ENCODE results near the gene RNF145. TPM values are rescaled to one million over a fixed set of nuclear protein-coding genes. Genes with fewer than 3 reads are reported as not detected.

Gene RNF145
- total RNA-seq, 1 donor from 2014 or later, result 220 TPM

DNA sequence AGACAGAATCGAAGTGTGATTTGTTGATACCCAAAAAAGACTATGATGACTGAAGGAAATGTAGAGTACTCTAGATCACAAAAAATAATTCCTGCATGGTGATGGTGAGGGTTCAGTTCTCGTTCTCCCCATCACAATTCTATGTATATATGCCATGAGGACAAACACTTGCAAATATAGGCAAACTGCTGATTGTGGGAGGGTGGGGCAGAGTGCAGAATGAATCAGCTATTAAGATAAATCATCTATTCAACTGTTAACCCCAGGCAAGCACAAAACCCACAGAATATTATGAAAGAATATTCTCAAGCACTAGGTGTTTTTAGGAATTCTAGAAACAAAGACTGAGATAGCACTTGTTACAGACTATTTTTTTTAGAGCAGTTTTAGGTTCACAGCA, 39.8 kb upstream of the RNF145 start:
- no peaks in the 10 kb centered on the region for H3K27me3 ChIP-seq
- H3K4me1 ChIP-seq, result no peaks in the 10 kb centered on the region
- intact Hi-C loops (cut with DNase I), result no loop called here
- H3K27ac ChIP-seq, result no peak overlapping the region
- H3K4me3 ChIP-seq, result no peak overlapping the region
- no peaks in the 10 kb centered on the region for H3K9me3 ChIP-seq
- ATAC-seq (no peak), DNase-seq (no peak)
- TF ChIP-seq, protein P1, sequence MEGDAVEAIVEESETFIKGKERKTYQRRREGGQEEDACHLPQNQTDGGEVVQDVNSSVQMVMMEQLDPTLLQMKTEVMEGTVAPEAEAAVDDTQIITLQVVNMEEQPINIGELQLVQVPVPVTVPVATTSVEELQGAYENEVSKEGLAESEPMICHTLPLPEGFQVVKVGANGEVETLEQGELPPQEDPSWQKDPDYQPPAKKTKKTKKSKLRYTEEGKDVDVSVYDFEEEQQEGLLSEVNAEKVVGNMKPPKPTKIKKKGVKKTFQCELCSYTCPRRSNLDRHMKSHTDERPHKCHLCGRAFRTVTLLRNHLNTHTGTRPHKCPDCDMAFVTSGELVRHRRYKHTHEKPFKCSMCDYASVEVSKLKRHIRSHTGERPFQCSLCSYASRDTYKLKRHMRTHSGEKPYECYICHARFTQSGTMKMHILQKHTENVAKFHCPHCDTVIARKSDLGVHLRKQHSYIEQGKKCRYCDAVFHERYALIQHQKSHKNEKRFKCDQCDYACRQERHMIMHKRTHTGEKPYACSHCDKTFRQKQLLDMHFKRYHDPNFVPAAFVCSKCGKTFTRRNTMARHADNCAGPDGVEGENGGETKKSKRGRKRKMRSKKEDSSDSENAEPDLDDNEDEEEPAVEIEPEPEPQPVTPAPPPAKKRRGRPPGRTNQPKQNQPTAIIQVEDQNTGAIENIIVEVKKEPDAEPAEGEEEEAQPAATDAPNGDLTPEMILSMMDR (IDR thresholded peaks at IDR 0.05), result no peak
- H3K36me3 ChIP-seq, result no peaks in the 10 kb centered on the region

DNA sequence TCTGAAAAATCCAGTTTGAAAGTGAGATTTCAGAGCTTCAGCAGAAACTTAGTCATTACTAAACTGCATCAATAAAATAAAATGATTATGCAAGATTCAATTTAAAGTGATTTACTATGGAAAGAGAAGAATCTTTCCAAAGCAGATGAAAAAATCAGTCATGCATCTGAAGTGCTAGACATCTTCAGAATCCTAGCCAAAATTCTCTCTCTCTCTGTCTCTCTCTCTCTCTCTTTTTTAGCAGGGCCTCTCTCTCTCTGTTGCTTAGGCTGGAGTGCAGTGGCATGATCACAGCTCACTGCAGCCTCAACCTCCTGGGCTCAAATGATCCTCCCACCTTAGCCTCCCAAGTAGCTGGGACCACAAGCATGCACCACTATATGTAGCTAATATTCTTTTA, 35.5 kb upstream of the RNF145 start:
- TF ChIP-seq, protein P1 (IDR thresholded peaks at IDR 0.05), result no peak
- Histone ChIP-seq H3K36me3 (no peaks in the 10 kb centered on the region), H3K4me1 (no peaks in the 10 kb centered on the region), H3K27me3 (no peaks in the 10 kb centered on the region), H3K4me3 (no peak overlapping the region), H3K9me3 (no peaks in the 10 kb centered on the region), H3K27ac (no peak overlapping the region)
- intact Hi-C loops (cut with DNase I), result no loop called here
- no peak for ATAC-seq
- DNase-seq, result no peak

DNA sequence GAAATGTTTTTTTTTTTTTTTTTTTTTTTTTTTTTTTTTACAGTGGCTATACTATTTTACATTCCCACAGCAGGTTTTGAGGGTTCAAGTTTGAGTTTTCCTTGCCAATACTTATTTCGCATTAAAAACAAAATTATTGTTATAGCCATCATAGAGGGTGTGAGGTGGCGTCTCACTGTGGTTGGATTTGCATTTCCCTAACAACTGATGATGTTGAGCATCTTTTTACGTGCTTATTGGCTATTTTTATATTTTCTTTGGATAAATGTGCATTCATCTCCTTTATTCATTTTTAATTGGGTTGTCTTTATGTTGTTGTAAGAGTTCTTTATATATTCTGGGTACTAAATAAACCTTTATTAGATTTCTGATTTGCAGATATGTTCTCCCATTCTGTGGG, 34.8 kb upstream of the RNF145 start:
- Histone ChIP-seq H3K4me3 (no peak overlapping the region), H3K4me1 (no peaks in the 10 kb centered on the region), H3K36me3 (no peaks in the 10 kb centered on the region), H3K27me3 (no peaks in the 10 kb centered on the region), H3K27ac (no peak overlapping the region), H3K9me3 (no peaks in the 10 kb centered on the region)
- DNase-seq, result no peak
- no peak for ATAC-seq
- intact Hi-C loops (cut with DNase I), result no loop called here
- TF ChIP-seq, protein P1 (IDR thresholded peaks at IDR 0.05), result no peak

DNA sequence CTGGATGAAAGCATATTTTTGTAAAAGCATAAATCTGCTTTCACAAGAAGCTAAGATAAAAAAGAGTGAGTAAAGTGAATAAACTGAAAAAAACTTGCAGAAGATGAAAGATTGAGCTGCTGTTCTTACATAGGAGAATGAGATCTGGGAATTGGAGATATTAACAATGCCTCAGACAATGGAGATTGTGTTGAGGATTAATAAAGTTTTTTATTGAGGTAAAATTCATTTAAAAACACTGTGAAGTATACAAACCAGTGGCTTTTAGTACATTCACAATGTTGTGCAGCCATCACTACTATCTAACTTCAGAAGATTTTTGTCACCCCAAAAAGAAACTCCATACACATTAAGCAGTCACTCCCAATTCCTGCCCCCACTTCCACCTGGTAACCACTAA, 34.0 kb upstream of the RNF145 start:
- DNase-seq, result no peak
- TF ChIP-seq, protein P1 (IDR thresholded peaks at IDR 0.05), result no peak

DNA sequence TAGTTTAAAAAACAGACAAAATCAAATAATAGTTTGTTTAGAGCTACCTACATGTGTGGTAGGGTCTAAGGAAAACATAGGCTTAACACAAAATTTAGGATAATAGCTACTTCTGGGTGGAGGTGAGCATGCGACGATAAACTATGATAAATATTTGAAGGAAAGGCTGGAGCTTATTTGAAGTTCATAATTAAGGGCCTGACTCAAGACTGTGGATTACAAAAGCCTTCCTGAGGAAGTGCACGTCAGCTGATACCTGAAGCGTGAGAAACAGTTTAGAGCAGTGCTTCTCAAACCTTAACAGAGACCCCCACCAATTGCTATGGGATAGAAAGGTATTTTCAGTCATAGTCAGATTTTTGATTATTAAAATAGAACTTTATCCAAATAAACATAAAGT, 33.3 kb upstream of the RNF145 start:
- Histone ChIP-seq H3K27ac (no peak overlapping the region), H3K9me3 (no peaks in the 10 kb centered on the region), H3K36me3 (no peaks in the 10 kb centered on the region), H3K4me1 (no peaks in the 10 kb centered on the region), H3K4me3 (no peak overlapping the region), H3K27me3 (no peaks in the 10 kb centered on the region)
- ATAC-seq, result peak; percentile 72
- intact Hi-C loops (cut with DNase I), result no loop called here
- no peak for DNase-seq
- TF ChIP-seq, protein P1 (IDR thresholded peaks at IDR 0.05), result no peak

More for the DNA sequence above, 34.0 kb upstream of the RNF145 start:
- Histone ChIP-seq H3K36me3 (no peaks in the 10 kb centered on the region), H3K27me3 (no peaks in the 10 kb centered on the region), H3K9me3 (no peaks in the 10 kb centered on the region), H3K27ac (no peak overlapping the region), H3K4me3 (no peak overlapping the region), H3K4me1 (no peaks in the 10 kb centered on the region)
- intact Hi-C loops (cut with DNase I), result no loop called here
- no peak for ATAC-seq

DNA sequence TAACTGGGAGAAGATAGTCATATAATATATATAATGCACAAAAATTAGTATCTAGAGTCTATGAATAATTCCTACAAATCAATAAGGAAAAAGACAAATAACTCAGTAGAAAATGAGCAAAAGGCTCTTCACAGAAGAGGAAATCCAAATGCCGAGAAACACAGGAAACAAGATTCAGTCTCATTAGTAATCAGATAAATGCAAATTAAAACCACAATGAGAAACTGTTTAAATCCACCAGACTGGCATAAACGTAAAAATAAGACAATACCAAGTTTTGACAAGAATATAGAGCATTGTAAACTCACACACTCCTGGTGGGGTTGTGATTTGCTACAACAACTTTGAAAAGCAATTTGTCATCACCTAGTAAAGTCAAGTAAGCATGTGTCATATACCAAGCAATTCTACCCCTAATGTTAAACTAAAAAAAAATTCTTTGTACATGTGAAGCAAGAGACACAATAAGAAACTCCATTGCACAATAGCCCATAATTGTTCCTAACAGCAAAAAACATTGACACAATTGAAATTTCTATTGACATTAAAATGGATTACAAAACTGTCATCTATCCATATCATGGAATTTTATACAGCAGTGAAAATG, 32.7 kb upstream of the RNF145 start:
- ATAC-seq, result no peak

More for the DNA sequence above, 32.7 kb upstream of the RNF145 start:
- Histone ChIP-seq H3K27me3 (no peaks in the 10 kb centered on the region), H3K4me3 (no peak overlapping the region), H3K27ac (no peak overlapping the region), H3K4me1 (no peaks in the 10 kb centered on the region), H3K36me3 (no peaks in the 10 kb centered on the region), H3K9me3 (no peaks in the 10 kb centered on the region)
- DNase-seq, result no peak
- TF ChIP-seq, protein P1 (IDR thresholded peaks at IDR 0.05), result no peak
- intact Hi-C loops (cut with DNase I), result no loop called here

Measured in upper lobe of right lung (tissue), 1 donor.